Measurements from ENCODE around the gene NHLH1.
"Not testable (repeated sequence)": the region's sequence is repeated elsewhere in the genome, so short reads cannot be mapped to it uniquely, and the experiment has no call there.

The NHLH1 gene

GRCh38 chr1:160388406-160388805, 21.5 kb downstream of the NHLH1 start:
- not testable (repeated sequence) for DNase-seq

- no peak for DNase-seq
Observed at GRCh38 chr1:160394673-160395072, 27.8 kb downstream of the NHLH1 start.

- DNase-seq, result no peak
Observed at GRCh38 chr1:160397651-160398050, 30.8 kb downstream of the NHLH1 start.

- DNase-seq, result no peak
Observed at GRCh38 chr1:160398823-160399222, 32.0 kb downstream of the NHLH1 start.

GRCh38 chr1:160399544-160400222, 32.8 kb downstream of the NHLH1 start:
- DNase-seq, result no peak

GRCh38 chr1:160400223-160400645, 33.4 kb downstream of the NHLH1 start, which contains the start of gene VANGL2:
VANGL2 (plus strand) TSS chr1:160400564; CDS start chr1:160415838, 15,274 bp downstream.
- peak; percentile 47 for DNase-seq

- DNase-seq, result no peak
Observed at GRCh38 chr1:160400646-160401486, 34.0 kb downstream of the NHLH1 start.

GRCh38 chr1:160401487-160401805, 34.6 kb downstream of the NHLH1 start:
- DNase-seq, result no peak

GRCh38 chr1:160402001-160402795, 35.3 kb downstream of the NHLH1 start:
- no peak for DNase-seq

- no peak for DNase-seq
Observed at GRCh38 chr1:160403244-160403643, 36.4 kb downstream of the NHLH1 start.

GRCh38 chr1:160404094-160404493, 37.2 kb downstream of the NHLH1 start:
- DNase-seq, result no peak

GRCh38 chr1:160405331-160405877, 38.5 kb downstream of the NHLH1 start:
- no peak for DNase-seq

- DNase-seq, result no peak
Observed at GRCh38 chr1:160406131-160406968, 39.5 kb downstream of the NHLH1 start.

GRCh38 chr1:160407839-160408801, 41.2 kb downstream of the NHLH1 start:
- DNase-seq, result no peak

GRCh38 chr1:160408864-160409263, 42.0 kb downstream of the NHLH1 start:
- no peak for DNase-seq

- no peak for DNase-seq
Observed at GRCh38 chr1:160409486-160409885, 42.6 kb downstream of the NHLH1 start.

- no peak for DNase-seq
Observed at GRCh38 chr1:160410406-160411005, 43.6 kb downstream of the NHLH1 start.

- DNase-seq, result no peak
Observed at GRCh38 chr1:160411271-160412027, 44.6 kb downstream of the NHLH1 start.

GRCh38 chr1:160412028-160412362, 45.1 kb downstream of the NHLH1 start:
- DNase-seq, result no peak

- no peak for DNase-seq
Observed at GRCh38 chr1:160413716-160414115, 46.8 kb downstream of the NHLH1 start.

Measured in NCI-H510A (cell line).